A549 (cell line): ENCODE results near the gene NCOA5. TPM values are rescaled to one million over a fixed set of nuclear protein-coding genes. Genes with fewer than 3 reads are reported as not detected.

Experiments
- ATAC-seq, 2 experiments: fragments of 200-7000 bp in 1 of 2; fragments of >200 bp in 1 of 2; cut with Nextera tagmentation in 1 of 2; cut with Tn5 transposase in 1 of 2; 3 replicates each; pipeline versions ENCODE4 v1.8.0 to v1.9.1; 2018 to 2020; ENCODE audit warnings: mild to moderate bottlenecking in 1 of 2, moderate library complexity in 1 of 2
- CTCF ChIA-PET: fragments of 300-600 bp; sonication (Branson Sonifier 250); formaldehyde crosslinking; extraction: SDS; loops from one replicate; lab custom pipeline; 2021; ENCODE audit warnings: antibody characterized with exemption, inconsistent platforms; lab: Yijun Ruan, JAX
- POLR2A ChIA-PET: fragments of 350-600 bp; formaldehyde crosslinking; extraction: SDS; loops from one replicate; lab custom pipeline; 2021; ENCODE audit warnings: antibody characterized with exemption, inconsistent platforms; lab: Yijun Ruan, JAX
- DNase-seq, 2 experiments: peaks; one replicate each; pipeline versions ENCODE4 v3.0.0 to v3.0.0-alpha.2; 2011 to 2016; ENCODE audit warnings: low read depth in 1 of 2, low spot score in 1 of 2
- FAIRE-seq: peaks from 2 replicates; lab custom pipeline; 2011; peaks lifted over from hg19 to GRCh38; lab: Jason Lieb, UNC
- H3K27ac ChIP-seq, 2 experiments: fragments of >200 bp; sonication (Bioruptor Twin); formaldehyde crosslinking; 3 replicates each; pipeline ENCODE4 v1.5.1; 2016 to 2017
- H3K4me1 ChIP-seq: fragments of >200 bp; sonication (Bioruptor Twin); formaldehyde crosslinking; 3 replicates; pipeline ENCODE4 v1.6.1; 2016
- H3K4me2 ChIP-seq: fragments of >200 bp; sonication (Bioruptor Twin); formaldehyde crosslinking; 3 replicates; pipeline ENCODE4 v1.6.1; 2016
- H3K4me3 ChIP-seq: fragments of >200 bp; sonication (Bioruptor Twin); formaldehyde crosslinking; 3 replicates; pipeline ENCODE4 v1.5.1; 2016
- H3K9me3 ChIP-seq: fragments of >200 bp; sonication (Bioruptor Twin); formaldehyde crosslinking; 3 replicates; pipeline ENCODE4 v1.6.1; 2016
- BHLHE40 ChIP-seq: IDR thresholded peaks from 2 replicates; pipeline ENCODE4 v1.6.1; 2012; ENCODE audit warnings: low read depth, low read length, inconsistent platforms
- CEBPB ChIP-seq, 2 experiments: fragments of >200 bp in 1 of 2; sonication (Bioruptor Twin) in 1 of 2; formaldehyde crosslinking in 1 of 2; IDR thresholded peaks; 2 replicates each; pipeline ENCODE4 v1.6.1; 2012 to 2016
- CHD2 ChIP-seq: fragments of 150-350 bp; IDR thresholded peaks from 2 replicates; pipeline ENCODE4 v1.6.1; 2014; ENCODE audit warnings: low read length; ENCODE audit not compliant: partially characterized antibody
- EP300 ChIP-seq, 2 experiments: fragments of >200 bp; sonication (Bioruptor Twin); formaldehyde crosslinking; IDR thresholded peaks; 2 replicates in 1 of 2; 3 replicates in 1 of 2; pipeline ENCODE4 v1.6.1; 2016 to 2017
- FOSB ChIP-seq: fragments of 250-450 bp; sonication (Bioruptor Pico); IDR thresholded peaks from 2 replicates; pipeline ENCODE4 v1.5.0; 2020; ENCODE audit warnings: mild to moderate bottlenecking, moderate library complexity
- FOXS1 ChIP-seq: fragments of 250-450 bp; sonication (Bioruptor Pico); IDR thresholded peaks from 2 replicates; pipeline ENCODE4 v1.5.0; 2020; ENCODE audit warnings: mild to moderate bottlenecking, moderate library complexity
- GATA3 ChIP-seq: IDR thresholded peaks from 2 replicates; pipeline ENCODE4 v1.6.1; 2012; ENCODE audit warnings: borderline replicate concordance
- HDAC2 ChIP-seq: fragments of 200-600 bp; sonication (generic); IDR thresholded peaks from 2 replicates; pipeline ENCODE4 v1.6.1; 2016
- HOXB5 ChIP-seq: fragments of 250-450 bp; sonication (Bioruptor Pico); IDR thresholded peaks from 2 replicates; pipeline ENCODE4 v1.5.0; 2020; ENCODE audit warnings: mild to moderate bottlenecking, moderate library complexity
- JUNB ChIP-seq: fragments of >200 bp; sonication (Bioruptor Twin); formaldehyde crosslinking; IDR thresholded peaks from 2 replicates; pipeline ENCODE4 v1.6.1; 2016
- KDM5A ChIP-seq: fragments of 200-600 bp; sonication (generic); IDR thresholded peaks from 2 replicates; pipeline ENCODE4 v1.6.1; 2016; ENCODE audit warnings: antibody characterized with exemption, mild to moderate bottlenecking
- MAFK ChIP-seq: fragments of 450-650 bp; IDR thresholded peaks from 2 replicates; pipeline ENCODE4 v1.6.1; 2014; ENCODE audit not compliant: partially characterized antibody
- MAZ ChIP-seq: fragments of 150-350 bp; IDR thresholded peaks from 2 replicates; pipeline ENCODE4 v1.6.1; 2014; ENCODE audit warnings: antibody characterized with exemption, low read depth, low read length, borderline replicate concordance
- POLR2A ChIP-seq: IDR thresholded peaks from 2 replicates; pipeline ENCODE4 v1.6.1; 2012; ENCODE audit warnings: mild to moderate bottlenecking, low read length
- POLR2AphosphoS2 ChIP-seq: conservative IDR thresholded peaks from 2 replicates; pipeline ENCODE4 v1.6.1; 2012; ENCODE audit warnings: low read length, improper control_type of control experiment, inconsistent platforms
- RAD21 ChIP-seq, 2 experiments: fragments of >200 bp in 1 of 2; sonication (Bioruptor Twin) in 1 of 2; formaldehyde crosslinking in 1 of 2; IDR thresholded peaks in 1 of 2; conservative IDR thresholded peaks in 1 of 2; 2 replicates in 1 of 2; 3 replicates in 1 of 2; pipeline ENCODE4 v1.6.1; 2012 to 2018; ENCODE audit warnings: inconsistent platforms in 1 of 2
- RFX5 ChIP-seq: fragments of 450-650 bp; IDR thresholded peaks from 2 replicates; pipeline ENCODE4 v1.7.1; 2014; ENCODE audit warnings: antibody characterized with exemption, mild to moderate bottlenecking, moderate library complexity
- SMC3 ChIP-seq: fragments of >200 bp; sonication (Bioruptor Twin); formaldehyde crosslinking; IDR thresholded peaks from 3 replicates; pipeline ENCODE4 v1.6.1; 2018; ENCODE audit warnings: inconsistent platforms
- TFCP2L1 ChIP-seq: fragments of 250-450 bp; sonication (Bioruptor Pico); IDR thresholded peaks from 2 replicates; pipeline ENCODE4 v1.5.0; 2021; ENCODE audit warnings: mild to moderate bottlenecking
- ZFP36 ChIP-seq: fragments of 450-650 bp; IDR thresholded peaks from 2 replicates; pipeline ENCODE4 v1.6.1; 2014; ENCODE audit warnings: borderline replicate concordance; ENCODE audit not compliant: partially characterized antibody
- ZNF302 ChIP-seq: fragments of 250-450 bp; sonication (Bioruptor Pico); IDR thresholded peaks from 2 replicates; pipeline ENCODE4 v1.9.0; 2021; ENCODE audit warnings: inconsistent platforms, mild to moderate bottlenecking, moderate library complexity
- ZSCAN20 ChIP-seq: fragments of 250-450 bp; sonication (Bioruptor Pico); IDR thresholded peaks from 2 replicates; pipeline ENCODE4 v1.8.0; 2022; ENCODE audit warnings: mild to moderate bottlenecking, moderate library complexity
- WGBS: methylation state at CpG from one replicate; pipeline ENCODE4 v1.1.6; 2017; ENCODE audit errors: missing lambda C conversion rate; 5-methylcytosine and 5-hydroxymethylcytosine counted together
- polyA plus RNA-seq, 4 experiments: library from polyadenylated mRNA; depleted of rRNA in 3 of 4; stranded (reverse); fragments of >200 nt; fragmentation: RNase III in 1 of 4; extraction: RNeasy Plus Mini Kit Qiagen cat#74134 plus additional on column Dnase treatment in 1 of 4; gene quantifications; 2 replicates in 3 of 4; 3 replicates in 1 of 4; pipeline ENCODE4 v1.2.3, GENCODE V29; 2011 to 2017
- TF ChIP-seq, protein P1 (sequence below): fragments of 200-600 bp; sonication (generic); IDR thresholded peaks from 2 replicates; pipeline ENCODE4 v1.6.1; 2016; ENCODE audit warnings: antibody characterized with exemption, mild to moderate bottlenecking, moderate library complexity
- TF ChIP-seq, protein P2 (sequence below): fragments of 250-450 bp; sonication (Bioruptor Pico); IDR thresholded peaks from 2 replicates; pipeline ENCODE4 v1.5.0; 2021; ENCODE audit warnings: mild to moderate bottlenecking, moderate library complexity, borderline replicate concordance
- TF ChIP-seq, protein P3 (sequence below): IDR thresholded peaks from 2 replicates; pipeline ENCODE4 v1.6.1; 2012
- TF ChIP-seq, protein P4 (sequence below): fragments of >200 bp; sonication (Bioruptor Twin); formaldehyde crosslinking; IDR thresholded peaks from 3 replicates; pipeline ENCODE4 v1.6.1; 2016

The NCOA5 gene
- polyA plus RNA-seq, 2 of the 4 experiments (the other 2 are of a cell fraction), result 27.2 to 28.0 TPM

DNA sequence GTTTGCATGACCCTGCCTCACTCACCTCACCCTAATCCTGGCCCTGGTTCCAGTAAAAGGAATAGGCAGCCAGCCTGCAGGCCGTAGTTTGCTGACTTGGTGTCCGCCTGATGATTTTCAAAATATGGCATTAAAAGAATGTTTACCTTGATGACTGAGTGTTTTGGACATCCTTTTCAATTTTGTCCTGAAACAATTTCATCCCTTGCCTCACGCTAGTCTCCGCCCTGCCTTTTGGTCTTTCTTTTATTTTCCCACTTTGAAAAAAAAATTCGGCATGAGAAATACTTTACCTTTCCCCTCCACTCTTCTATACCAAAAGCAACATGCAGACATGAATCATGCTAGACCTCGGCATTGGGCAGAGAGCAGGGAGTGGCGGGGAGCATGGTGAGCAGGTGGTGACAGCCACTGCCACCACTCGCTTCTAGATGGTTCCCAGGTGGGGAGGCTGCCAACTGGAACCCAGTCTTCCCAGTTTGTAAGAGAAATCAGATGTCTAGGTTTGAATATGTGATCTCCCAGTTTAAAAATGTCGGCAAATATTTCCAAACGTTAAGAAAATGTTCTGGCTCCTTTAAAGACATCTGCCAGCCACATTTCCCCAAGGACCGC is 37.7 kb upstream of the NCOA5 start:
- ChIA-PET POLR2A (no interaction called here), CTCF (interaction anchor here (1.1 to 2.9 kb wide), 6 partner anchors 14 to 221 kb away, joined by 3 to 21 read pairs (median 4); no protein-coding TSS in a partner anchor)
- no peak for FAIRE-seq
- Histone ChIP-seq H3K4me1 (no peaks in the 10 kb centered on the region), H3K27ac (no peak overlapping the region), H3K4me2 (no peak overlapping the region), H3K4me3 (no peak overlapping the region), H3K9me3 (no peaks in the 10 kb centered on the region)
- no peak for DNase-seq
- 52% methylated on average over 11 of the region's 11 CpGs for WGBS
- no peak for ATAC-seq
- TF ChIP-seq ZNF302 (no peak), BHLHE40 (no peak), POLR2A (no peak), POLR2AphosphoS2 (no peak), EP300 (IDR thresholded peaks at IDR 0.05) (no peak), TFCP2L1 (no peak), FOSB (CRISPR knock-in tag) (no peak), MAZ (no peak), HOXB5 (CRISPR knock-in tag) (no peak), MAFK (no peak), RFX5 (no peak), JUNB (no peak), RAD21 (conservative IDR thresholded peaks at IDR 0.05 in 1 of 2, IDR thresholded peaks at IDR 0.05 in 1 of 2) (no peak), CHD2 (no peak)
- TF ChIP-seq, protein P1, sequence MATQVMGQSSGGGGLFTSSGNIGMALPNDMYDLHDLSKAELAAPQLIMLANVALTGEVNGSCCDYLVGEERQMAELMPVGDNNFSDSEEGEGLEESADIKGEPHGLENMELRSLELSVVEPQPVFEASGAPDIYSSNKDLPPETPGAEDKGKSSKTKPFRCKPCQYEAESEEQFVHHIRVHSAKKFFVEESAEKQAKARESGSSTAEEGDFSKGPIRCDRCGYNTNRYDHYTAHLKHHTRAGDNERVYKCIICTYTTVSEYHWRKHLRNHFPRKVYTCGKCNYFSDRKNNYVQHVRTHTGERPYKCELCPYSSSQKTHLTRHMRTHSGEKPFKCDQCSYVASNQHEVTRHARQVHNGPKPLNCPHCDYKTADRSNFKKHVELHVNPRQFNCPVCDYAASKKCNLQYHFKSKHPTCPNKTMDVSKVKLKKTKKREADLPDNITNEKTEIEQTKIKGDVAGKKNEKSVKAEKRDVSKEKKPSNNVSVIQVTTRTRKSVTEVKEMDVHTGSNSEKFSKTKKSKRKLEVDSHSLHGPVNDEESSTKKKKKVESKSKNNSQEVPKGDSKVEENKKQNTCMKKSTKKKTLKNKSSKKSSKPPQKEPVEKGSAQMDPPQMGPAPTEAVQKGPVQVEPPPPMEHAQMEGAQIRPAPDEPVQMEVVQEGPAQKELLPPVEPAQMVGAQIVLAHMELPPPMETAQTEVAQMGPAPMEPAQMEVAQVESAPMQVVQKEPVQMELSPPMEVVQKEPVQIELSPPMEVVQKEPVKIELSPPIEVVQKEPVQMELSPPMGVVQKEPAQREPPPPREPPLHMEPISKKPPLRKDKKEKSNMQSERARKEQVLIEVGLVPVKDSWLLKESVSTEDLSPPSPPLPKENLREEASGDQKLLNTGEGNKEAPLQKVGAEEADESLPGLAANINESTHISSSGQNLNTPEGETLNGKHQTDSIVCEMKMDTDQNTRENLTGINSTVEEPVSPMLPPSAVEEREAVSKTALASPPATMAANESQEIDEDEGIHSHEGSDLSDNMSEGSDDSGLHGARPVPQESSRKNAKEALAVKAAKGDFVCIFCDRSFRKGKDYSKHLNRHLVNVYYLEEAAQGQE, result no peak
- TF ChIP-seq, protein P2, sequence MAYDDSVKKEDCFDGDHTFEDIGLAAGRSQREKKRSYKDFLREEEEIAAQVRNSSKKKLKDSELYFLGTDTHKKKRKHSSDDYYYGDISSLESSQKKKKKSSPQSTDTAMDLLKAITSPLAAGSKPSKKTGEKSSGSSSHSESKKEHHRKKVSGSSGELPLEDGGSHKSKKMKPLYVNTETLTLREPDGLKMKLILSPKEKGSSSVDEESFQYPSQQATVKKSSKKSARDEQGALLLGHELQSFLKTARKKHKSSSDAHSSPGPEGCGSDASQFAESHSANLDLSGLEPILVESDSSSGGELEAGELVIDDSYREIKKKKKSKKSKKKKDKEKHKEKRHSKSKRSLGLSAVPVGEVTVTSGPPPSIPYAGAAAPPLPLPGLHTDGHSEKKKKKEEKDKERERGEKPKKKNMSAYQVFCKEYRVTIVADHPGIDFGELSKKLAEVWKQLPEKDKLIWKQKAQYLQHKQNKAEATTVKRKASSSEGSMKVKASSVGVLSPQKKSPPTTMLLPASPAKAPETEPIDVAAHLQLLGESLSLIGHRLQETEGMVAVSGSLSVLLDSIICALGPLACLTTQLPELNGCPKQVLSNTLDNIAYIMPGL (CRISPR knock-in tag), result no peak
- TF ChIP-seq, protein P3, sequence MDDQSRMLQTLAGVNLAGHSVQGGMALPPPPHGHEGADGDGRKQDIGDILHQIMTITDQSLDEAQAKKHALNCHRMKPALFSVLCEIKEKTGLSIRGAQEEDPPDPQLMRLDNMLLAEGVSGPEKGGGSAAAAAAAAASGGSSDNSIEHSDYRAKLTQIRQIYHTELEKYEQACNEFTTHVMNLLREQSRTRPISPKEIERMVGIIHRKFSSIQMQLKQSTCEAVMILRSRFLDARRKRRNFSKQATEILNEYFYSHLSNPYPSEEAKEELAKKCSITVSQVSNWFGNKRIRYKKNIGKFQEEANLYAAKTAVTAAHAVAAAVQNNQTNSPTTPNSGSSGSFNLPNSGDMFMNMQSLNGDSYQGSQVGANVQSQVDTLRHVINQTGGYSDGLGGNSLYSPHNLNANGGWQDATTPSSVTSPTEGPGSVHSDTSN, result no peak

DNA sequence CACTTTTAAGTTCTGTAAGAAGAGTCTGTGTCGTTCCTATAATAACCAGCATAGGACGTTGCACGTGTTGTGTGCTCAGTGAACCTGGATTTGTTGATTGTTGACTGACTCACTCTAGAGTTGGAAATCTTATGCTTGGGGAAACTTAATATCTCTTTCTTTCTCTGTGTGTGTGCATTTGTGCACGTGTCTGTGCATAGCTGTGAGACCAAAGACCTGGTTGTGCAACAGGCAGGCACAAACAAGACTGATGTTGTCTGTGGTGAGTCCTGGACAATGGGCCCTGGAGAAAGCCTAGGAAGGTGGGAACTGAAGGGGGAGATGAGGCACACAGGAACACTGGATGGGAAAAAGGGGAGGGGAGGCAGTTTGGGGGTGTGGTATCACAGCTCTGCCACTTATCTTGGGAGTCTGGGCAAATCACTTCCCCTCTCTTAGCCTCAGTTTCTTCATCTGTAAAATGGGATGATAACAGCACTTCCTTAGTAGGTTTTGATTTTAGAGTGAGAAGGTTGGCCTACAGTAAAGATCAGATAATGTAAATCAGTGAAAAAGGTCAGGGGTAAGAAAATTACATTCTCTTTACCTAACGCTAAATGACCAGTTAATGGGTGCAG is 36.8 kb upstream of the NCOA5 start:
- Histone ChIP-seq H3K4me3 (no peak overlapping the region), H3K27ac (no peak overlapping the region), H3K4me1 (no peaks in the 10 kb centered on the region), H3K4me2 (no peak overlapping the region), H3K9me3 (no peaks in the 10 kb centered on the region)
- ATAC-seq, result no peak
- no peak for DNase-seq
- no peak for TF ChIP-seq ZFP36
- no peak for TF ChIP-seq CEBPB (IDR thresholded peaks at IDR 0.05)
- TF ChIP-seq, protein P4, sequence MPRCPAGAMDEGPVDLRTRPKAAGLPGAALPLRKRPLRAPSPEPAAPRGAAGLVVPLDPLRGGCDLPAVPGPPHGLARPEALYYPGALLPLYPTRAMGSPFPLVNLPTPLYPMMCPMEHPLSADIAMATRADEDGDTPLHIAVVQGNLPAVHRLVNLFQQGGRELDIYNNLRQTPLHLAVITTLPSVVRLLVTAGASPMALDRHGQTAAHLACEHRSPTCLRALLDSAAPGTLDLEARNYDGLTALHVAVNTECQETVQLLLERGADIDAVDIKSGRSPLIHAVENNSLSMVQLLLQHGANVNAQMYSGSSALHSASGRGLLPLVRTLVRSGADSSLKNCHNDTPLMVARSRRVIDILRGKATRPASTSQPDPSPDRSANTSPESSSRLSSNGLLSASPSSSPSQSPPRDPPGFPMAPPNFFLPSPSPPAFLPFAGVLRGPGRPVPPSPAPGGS, result no peak
- TF ChIP-seq SMC3, result no peak
- no peak for TF ChIP-seq MAFK
- TF ChIP-seq KDM5A, result no peak
- no peak for TF ChIP-seq FOXS1 (CRISPR knock-in tag)
- TF ChIP-seq, protein P1, result no peak
- TF ChIP-seq ZSCAN20 (CRISPR knock-in tag), result no peak
- TF ChIP-seq GATA3, result no peak
- no peak for TF ChIP-seq HDAC2
- CTCF ChIA-PET, result no interaction called here
- FAIRE-seq, result no peak
- 72% methylated on average over 5 of the region's 5 CpGs for WGBS
- POLR2A ChIA-PET, result no interaction called here
